SK-N-SH (cell line): ENCODE data around the gene OR51A2.
"Not testable (repeated sequence)": the region's sequence is repeated elsewhere in the genome, so short reads cannot be mapped to it uniquely, and the experiment has no call there.

ENCODE experiments used
- CHD2 ChIP-seq: fragments of 150-350 bp; IDR thresholded peaks from 2 replicates; pipeline ENCODE4 v1.6.1; 2018; ENCODE audit warnings: low read length; ENCODE audit not compliant: partially characterized antibody
- EP300 ChIP-seq, 2 experiments: IDR thresholded peaks; 2 replicates each; pipeline versions ENCODE4 v1.4.0 to v1.6.1; 2012; ENCODE audit warnings: borderline replicate concordance in 1 of 2, low read depth in 1 of 2, low read length in 1 of 2
- EZH2phosphoT487 ChIP-seq: fragments of 200-600 bp; sonication (generic); IDR thresholded peaks from 2 replicates; pipeline ENCODE4 v1.6.1; 2017; ENCODE audit warnings: low read depth, mixed run types, mild to moderate bottlenecking, antibody characterized with exemption, moderate library complexity, borderline replicate concordance
- FOXJ3 ChIP-seq: sonication (generic); formaldehyde crosslinking; IDR thresholded peaks from 2 replicates; pipeline ENCODE4 v1.5.1; 2020; ENCODE audit warnings: mild to moderate bottlenecking, missing genetic modification reagents
- GABPA ChIP-seq: IDR thresholded peaks from 2 replicates; pipeline ENCODE4 v1.4.0; 2012; ENCODE audit warnings: low read depth, mild to moderate bottlenecking
- GATA2 ChIP-seq: sonication (generic); formaldehyde crosslinking; IDR thresholded peaks from 2 replicates; pipeline ENCODE4 v1.5.0; 2020; ENCODE audit warnings: mild to moderate bottlenecking, missing genetic modification reagents
- JUND ChIP-seq: IDR thresholded peaks from 2 replicates; pipeline ENCODE4 v1.4.0; 2012
- POLR2AphosphoS5 ChIP-seq: IDR thresholded peaks from 2 replicates; pipeline ENCODE4 v1.6.1; 2012; ENCODE audit warnings: low read depth, low read length
- RAD21 ChIP-seq: IDR thresholded peaks from 2 replicates; pipeline ENCODE4 v1.6.1; 2012; ENCODE audit warnings: mild to moderate bottlenecking, low read length
- SMC3 ChIP-seq: IDR thresholded peaks from 2 replicates; pipeline ENCODE4 v1.6.1; 2012; ENCODE audit warnings: low read depth, low read length, improper control_type of control experiment
- TF ChIP-seq, protein P1 (sequence below): fragments of 200-600 bp; sonication (generic); IDR thresholded peaks from 2 replicates; pipeline ENCODE4 v1.6.1; 2017; ENCODE audit warnings: antibody characterized with exemption, mild to moderate bottlenecking, moderate library complexity
- TF ChIP-seq, protein P2 (sequence below): IDR thresholded peaks from 2 replicates; pipeline ENCODE4 v1.6.1; 2012; ENCODE audit warnings: mild to moderate bottlenecking, low read depth, low read length, moderate library complexity
- TF ChIP-seq, protein P3 (sequence below): fragments of 150-350 bp; IDR thresholded peaks from 2 replicates; pipeline ENCODE4 v1.6.1; 2017; ENCODE audit warnings: antibody characterized with exemption, low read length, low read depth, borderline replicate concordance
- TF ChIP-seq, protein P4 (sequence below): IDR thresholded peaks from 2 replicates; pipeline ENCODE4 v1.4.0; 2012; ENCODE audit warnings: low read depth, borderline replicate concordance

DNA sequence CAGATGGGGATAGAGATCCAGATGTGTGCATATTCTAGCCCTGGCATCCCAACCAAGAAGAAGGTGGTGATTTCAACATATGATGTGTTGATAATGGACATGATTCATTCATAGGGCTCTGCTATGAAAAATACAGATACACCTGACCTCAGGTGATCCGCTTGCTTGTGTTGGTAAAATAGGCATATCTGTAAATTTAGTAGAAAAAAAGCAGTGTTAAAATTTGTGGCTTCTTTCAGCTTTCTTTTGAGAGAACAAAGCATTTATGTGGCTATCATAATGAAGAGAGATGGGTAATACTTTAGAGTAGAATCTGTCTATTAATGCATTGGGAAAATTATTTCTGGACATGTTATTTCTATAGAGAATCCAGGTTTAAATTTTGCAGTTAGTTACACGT is at the start of gene OR51A2:
- not testable (repeated sequence) for TF ChIP-seq RAD21; EZH2phosphoT487; GABPA; POLR2AphosphoS5; CHD2; JUND; SMC3; GATA2 (CRISPR knock-in tag); FOXJ3 (CRISPR knock-in tag); EP300 (IDR thresholded peaks at IDR 0.05; ENCODE audit: borderline replicate concordance in 1 of 2, low read depth in 1 of 2, low read length in 1 of 2)
- TF ChIP-seq, protein P1, sequence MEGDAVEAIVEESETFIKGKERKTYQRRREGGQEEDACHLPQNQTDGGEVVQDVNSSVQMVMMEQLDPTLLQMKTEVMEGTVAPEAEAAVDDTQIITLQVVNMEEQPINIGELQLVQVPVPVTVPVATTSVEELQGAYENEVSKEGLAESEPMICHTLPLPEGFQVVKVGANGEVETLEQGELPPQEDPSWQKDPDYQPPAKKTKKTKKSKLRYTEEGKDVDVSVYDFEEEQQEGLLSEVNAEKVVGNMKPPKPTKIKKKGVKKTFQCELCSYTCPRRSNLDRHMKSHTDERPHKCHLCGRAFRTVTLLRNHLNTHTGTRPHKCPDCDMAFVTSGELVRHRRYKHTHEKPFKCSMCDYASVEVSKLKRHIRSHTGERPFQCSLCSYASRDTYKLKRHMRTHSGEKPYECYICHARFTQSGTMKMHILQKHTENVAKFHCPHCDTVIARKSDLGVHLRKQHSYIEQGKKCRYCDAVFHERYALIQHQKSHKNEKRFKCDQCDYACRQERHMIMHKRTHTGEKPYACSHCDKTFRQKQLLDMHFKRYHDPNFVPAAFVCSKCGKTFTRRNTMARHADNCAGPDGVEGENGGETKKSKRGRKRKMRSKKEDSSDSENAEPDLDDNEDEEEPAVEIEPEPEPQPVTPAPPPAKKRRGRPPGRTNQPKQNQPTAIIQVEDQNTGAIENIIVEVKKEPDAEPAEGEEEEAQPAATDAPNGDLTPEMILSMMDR, result not testable (repeated sequence)
- TF ChIP-seq, protein P2, sequence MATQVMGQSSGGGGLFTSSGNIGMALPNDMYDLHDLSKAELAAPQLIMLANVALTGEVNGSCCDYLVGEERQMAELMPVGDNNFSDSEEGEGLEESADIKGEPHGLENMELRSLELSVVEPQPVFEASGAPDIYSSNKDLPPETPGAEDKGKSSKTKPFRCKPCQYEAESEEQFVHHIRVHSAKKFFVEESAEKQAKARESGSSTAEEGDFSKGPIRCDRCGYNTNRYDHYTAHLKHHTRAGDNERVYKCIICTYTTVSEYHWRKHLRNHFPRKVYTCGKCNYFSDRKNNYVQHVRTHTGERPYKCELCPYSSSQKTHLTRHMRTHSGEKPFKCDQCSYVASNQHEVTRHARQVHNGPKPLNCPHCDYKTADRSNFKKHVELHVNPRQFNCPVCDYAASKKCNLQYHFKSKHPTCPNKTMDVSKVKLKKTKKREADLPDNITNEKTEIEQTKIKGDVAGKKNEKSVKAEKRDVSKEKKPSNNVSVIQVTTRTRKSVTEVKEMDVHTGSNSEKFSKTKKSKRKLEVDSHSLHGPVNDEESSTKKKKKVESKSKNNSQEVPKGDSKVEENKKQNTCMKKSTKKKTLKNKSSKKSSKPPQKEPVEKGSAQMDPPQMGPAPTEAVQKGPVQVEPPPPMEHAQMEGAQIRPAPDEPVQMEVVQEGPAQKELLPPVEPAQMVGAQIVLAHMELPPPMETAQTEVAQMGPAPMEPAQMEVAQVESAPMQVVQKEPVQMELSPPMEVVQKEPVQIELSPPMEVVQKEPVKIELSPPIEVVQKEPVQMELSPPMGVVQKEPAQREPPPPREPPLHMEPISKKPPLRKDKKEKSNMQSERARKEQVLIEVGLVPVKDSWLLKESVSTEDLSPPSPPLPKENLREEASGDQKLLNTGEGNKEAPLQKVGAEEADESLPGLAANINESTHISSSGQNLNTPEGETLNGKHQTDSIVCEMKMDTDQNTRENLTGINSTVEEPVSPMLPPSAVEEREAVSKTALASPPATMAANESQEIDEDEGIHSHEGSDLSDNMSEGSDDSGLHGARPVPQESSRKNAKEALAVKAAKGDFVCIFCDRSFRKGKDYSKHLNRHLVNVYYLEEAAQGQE, result not testable (repeated sequence)
- TF ChIP-seq, protein P3, sequence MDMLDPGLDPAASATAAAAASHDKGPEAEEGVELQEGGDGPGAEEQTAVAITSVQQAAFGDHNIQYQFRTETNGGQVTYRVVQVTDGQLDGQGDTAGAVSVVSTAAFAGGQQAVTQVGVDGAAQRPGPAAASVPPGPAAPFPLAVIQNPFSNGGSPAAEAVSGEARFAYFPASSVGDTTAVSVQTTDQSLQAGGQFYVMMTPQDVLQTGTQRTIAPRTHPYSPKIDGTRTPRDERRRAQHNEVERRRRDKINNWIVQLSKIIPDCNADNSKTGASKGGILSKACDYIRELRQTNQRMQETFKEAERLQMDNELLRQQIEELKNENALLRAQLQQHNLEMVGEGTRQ, result not testable (repeated sequence)
- TF ChIP-seq, protein P4, sequence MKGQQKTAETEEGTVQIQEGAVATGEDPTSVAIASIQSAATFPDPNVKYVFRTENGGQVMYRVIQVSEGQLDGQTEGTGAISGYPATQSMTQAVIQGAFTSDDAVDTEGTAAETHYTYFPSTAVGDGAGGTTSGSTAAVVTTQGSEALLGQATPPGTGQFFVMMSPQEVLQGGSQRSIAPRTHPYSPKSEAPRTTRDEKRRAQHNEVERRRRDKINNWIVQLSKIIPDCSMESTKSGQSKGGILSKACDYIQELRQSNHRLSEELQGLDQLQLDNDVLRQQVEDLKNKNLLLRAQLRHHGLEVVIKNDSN, result not testable (repeated sequence)
